Common myeloid progenitor, CD34-positive (primary cell): ENCODE data around the gene TRPV6.

Experiments used
- CTCF ChIA-PET: fragments of 350-600 bp; sonication (Branson Sonifier 250); formaldehyde crosslinking; loops from one replicate; lab custom pipeline; 2021; ENCODE audit warnings: antibody characterized with exemption; lab: Charles Lee
- POLR2A ChIA-PET: fragments of 350-600 bp; sonication (Branson Sonifier 250); formaldehyde crosslinking; loops from one replicate; lab custom pipeline; 2021; ENCODE audit warnings: antibody characterized with exemption; lab: Charles Lee
- DNase-seq, 3 donors: peaks; one replicate each; pipeline versions ENCODE4 v3.0.0 to v3.0.0-alpha.2; 2013
- H3K27ac ChIP-seq, 2 experiments: 1 replicate in 1 of 2; 2 replicates in 1 of 2; pipeline ENCODE4 v1.7.0; 2013; ENCODE audit warnings: inconsistent platforms in 2 of 2, low read length in 2 of 2, mild to moderate bottlenecking in 2 of 2, low read depth in 1 of 2, moderate library complexity in 1 of 2; ENCODE audit not compliant: severe bottlenecking in 2 of 2, insufficient read depth in 1 of 2, poor library complexity in 1 of 2
- H3K27me3 ChIP-seq, 5 experiments: replicated peaks in 2 of 5; 1 replicate in 3 of 5; 2 replicates in 2 of 5; pipeline versions ENCODE4 v1.6.1 to v1.7.0; 2013; ENCODE audit warnings: low read length in 4 of 5, mild to moderate bottlenecking in 2 of 5, moderate library complexity in 2 of 5, inconsistent platforms in 1 of 5; ENCODE audit not compliant: insufficient read depth in 5 of 5, control insufficient read depth in 4 of 5
- H3K36me3 ChIP-seq, 4 experiments: 1 replicate in 2 of 4; 2 replicates in 2 of 4; pipeline versions ENCODE4 v1.6.1 to v1.7.0; 2013; ENCODE audit warnings: low read length in 3 of 4, control low read depth in 1 of 4, mild to moderate bottlenecking in 1 of 4; ENCODE audit not compliant: control insufficient read depth in 4 of 4, insufficient read depth in 4 of 4
- H3K4me1 ChIP-seq, 4 experiments: 1 replicate in 3 of 4; 2 replicates in 1 of 4; pipeline versions ENCODE4 v1.6.1 to v1.7.1; 2013; ENCODE audit warnings: low read length in 3 of 4, mild to moderate bottlenecking in 3 of 4, control low read depth in 1 of 4, inconsistent platforms in 1 of 4, moderate library complexity in 1 of 4; ENCODE audit not compliant: control insufficient read depth in 4 of 4, insufficient read depth in 4 of 4; ENCODE audit errors: control extremely low read depth in 1 of 4
- H3K4me3 ChIP-seq, 7 experiments: 1 replicate in 4 of 7; 2 replicates in 3 of 7; pipeline versions ENCODE4 v1.5.1 to v1.7.0; 2013; ENCODE audit warnings: mild to moderate bottlenecking in 7 of 7, low read length in 6 of 7, moderate library complexity in 6 of 7, inconsistent platforms in 2 of 7, low read depth in 2 of 7, control low read depth in 1 of 7; ENCODE audit not compliant: insufficient read depth in 4 of 7, control insufficient read depth in 1 of 7; ENCODE audit errors: extremely low read depth in 1 of 7
- H3K9me3 ChIP-seq, 5 experiments: 1 replicate in 4 of 5; 2 replicates in 1 of 5; pipeline versions ENCODE4 v1.6.1 to v1.7.1; 2013; ENCODE audit warnings: low read length in 4 of 5, mild to moderate bottlenecking in 2 of 5, inconsistent platforms in 1 of 5, low read depth in 1 of 5, moderate library complexity in 1 of 5; ENCODE audit not compliant: control insufficient read depth in 4 of 5, insufficient read depth in 2 of 5; ENCODE audit errors: control extremely low read depth in 1 of 5
- WGBS: methylation state at CpG from one replicate; pipeline ENCODE4 v1.1.5; 2013; ENCODE audit not compliant: insufficient coverage; 5-methylcytosine and 5-hydroxymethylcytosine counted together

TRPV6 gene

DNA sequence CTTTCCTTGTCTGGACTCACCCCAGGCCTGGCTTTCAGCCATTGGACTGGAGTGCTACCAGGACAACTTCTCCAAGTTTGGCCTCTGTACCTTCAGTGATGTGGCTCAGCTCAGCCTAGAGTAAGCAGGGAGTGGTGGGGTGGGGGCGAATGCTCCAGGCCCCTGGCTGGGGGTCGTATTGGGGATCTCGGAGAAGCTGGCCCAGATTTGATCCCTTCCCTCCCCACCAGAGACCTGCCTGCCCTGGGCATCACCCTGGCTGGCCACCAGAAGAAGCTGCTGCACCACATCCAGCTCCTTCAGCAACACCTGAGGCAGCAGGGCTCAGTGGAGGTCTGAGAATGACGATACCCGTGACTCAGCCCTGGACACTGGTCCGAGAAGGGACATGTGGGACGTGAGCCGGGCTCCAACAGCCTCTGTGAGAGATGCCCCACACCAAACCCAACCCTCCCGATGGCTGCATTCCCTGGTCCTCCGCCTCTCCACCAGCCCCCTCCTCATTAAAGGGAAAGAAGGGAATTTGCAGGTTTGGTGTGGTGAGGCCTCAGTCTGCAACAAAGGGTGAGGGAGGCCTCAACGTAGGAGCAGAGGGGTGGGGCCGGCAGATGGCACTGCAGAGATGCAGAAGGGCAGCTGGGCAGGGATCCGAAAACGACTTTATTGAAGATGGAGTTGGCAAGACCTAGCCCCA, 14.8 kb downstream of the TRPV6 start:
- H3K4me3 ChIP-seq = no peak overlapping the region
- 99% methylated on average over 8 of the region's 14 CpGs for WGBS
- no peaks in the 10 kb centered on the region for H3K27me3 ChIP-seq
- peaks cover 0 to 5% (median 5%) of the 10 kb centered on the region in 4 experiments for H3K4me1 ChIP-seq
- ChIA-PET POLR2A (no interaction called here), CTCF (interaction anchor here (0.7 to 5.8 kb wide), 5 partner anchors 10 to 132 kb away, joined by 3 to 29 read pairs (median 6); no protein-coding TSS in a partner anchor)
- DNase-seq = no peak
- peaks cover 0 to 32% (median 12%) of the 10 kb centered on the region in 4 experiments for H3K36me3 ChIP-seq
- no peaks in the 10 kb centered on the region for H3K9me3 ChIP-seq
- H3K27ac ChIP-seq = no peak overlapping the region

DNA sequence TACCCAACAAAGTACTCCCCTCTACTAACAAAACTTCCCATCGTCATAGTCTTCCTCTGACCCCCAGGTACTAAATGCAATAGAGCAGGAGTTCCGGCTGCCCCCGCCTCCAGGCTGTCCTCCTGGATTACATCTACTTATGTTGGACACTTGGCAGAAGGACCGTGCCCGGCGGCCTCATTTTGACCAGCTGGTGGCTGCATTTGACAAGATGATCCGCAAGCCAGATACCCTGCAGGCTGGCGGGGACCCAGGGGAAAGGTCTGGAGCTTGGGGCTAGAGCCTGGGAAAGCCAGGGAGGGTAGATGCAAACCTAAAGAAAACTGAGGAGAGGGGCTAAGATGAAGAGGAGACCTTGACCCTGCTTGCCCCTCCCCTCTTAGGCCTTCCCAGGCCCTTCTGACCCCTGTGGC, 15.4 kb downstream of the TRPV6 start:
- Histone ChIP-seq H3K4me3 (no peak overlapping the region), H3K27me3 (no peaks in the 10 kb centered on the region), H3K27ac (no peak overlapping the region), H3K9me3 (no peaks in the 10 kb centered on the region), H3K4me1 (peaks cover 0 to 11% (median 11%) of the 10 kb centered on the region in 4 experiments), H3K36me3 (peaks cover 0 to 32% (median 12%) of the 10 kb centered on the region in 4 experiments)
- WGBS = 90% methylated on average over 7 of the region's 8 CpGs
- POLR2A ChIA-PET = no interaction called here
- DNase-seq = no peak
- CTCF ChIA-PET = interaction anchor here (0.7 to 5.8 kb wide), 5 partner anchors 9 to 133 kb away, joined by 3 to 29 read pairs (median 5); no protein-coding TSS in a partner anchor

DNA sequence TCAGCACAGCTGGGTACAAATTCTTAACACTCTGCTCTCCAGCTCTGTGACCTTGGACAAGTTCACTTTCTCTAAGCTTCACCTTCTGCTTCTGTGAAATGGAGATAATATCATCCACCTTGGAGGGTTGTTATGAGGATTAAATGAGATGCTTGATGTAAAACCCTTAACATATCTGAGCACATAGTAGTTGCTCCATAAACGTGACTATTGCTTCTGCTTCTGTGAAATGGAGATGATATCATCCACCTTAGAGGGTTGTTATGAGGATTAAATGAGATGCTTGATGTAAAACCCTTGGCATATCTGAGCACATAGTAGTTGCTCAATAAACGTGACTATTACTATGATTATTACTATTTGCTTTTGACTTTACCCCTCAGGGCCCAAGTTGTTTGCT, 16.1 kb downstream of the TRPV6 start:
- no peak overlapping the region for H3K27ac ChIP-seq
- no peak for DNase-seq
- H3K36me3 ChIP-seq = peaks cover 0 to 33% (median 12%) of the 10 kb centered on the region in 4 experiments
- 100% methylated on average over 1 of the region's 2 CpGs for WGBS
- H3K9me3 ChIP-seq = no peaks in the 10 kb centered on the region
- CTCF ChIA-PET = interaction anchor here (0.7 to 5.0 kb wide), 3 partner anchors 11 to 129 kb away, joined by 3 to 28 read pairs (median 3); no protein-coding TSS in a partner anchor
- POLR2A ChIA-PET = no interaction called here
- no peak overlapping the region for H3K4me3 ChIP-seq
- H3K4me1 ChIP-seq = peaks cover 0 to 16% (median 15%) of the 10 kb centered on the region in 4 experiments
- H3K27me3 ChIP-seq = no peaks in the 10 kb centered on the region

DNA sequence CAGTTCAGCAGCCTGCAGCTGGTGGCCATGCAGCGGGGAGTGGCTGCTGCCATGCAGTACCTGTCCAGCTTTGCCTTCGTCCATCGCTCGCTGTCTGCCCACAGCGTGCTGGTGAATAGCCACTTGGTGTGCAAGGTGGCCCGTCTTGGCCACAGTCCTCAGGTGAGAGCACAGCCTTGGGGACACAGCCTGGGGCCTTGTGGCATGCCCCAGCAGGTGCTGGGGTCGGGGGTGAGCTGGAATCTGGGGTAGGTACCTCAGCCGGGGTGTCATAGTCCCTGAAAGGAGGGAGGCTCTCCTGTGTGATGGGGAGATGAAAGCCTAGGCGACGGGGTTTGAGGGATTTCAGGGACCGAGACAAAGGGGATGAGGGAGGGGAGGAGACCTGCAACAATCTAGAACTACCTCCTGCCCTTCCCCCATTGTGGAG, 16.5 kb downstream of the TRPV6 start:
- no peaks in the 10 kb centered on the region for H3K9me3 ChIP-seq
- DNase-seq = no peak
- no peak overlapping the region for H3K4me3 ChIP-seq
- H3K4me1 ChIP-seq = peaks cover 0 to 16% (median 15%) of the 10 kb centered on the region in 4 experiments
- POLR2A ChIA-PET = no interaction called here
- no peaks in the 10 kb centered on the region for H3K27me3 ChIP-seq
- H3K36me3 ChIP-seq = peaks cover under 1 to 37% (median 13%) of the 10 kb centered on the region in 4 experiments
- 98% methylated on average over 11 of the region's 11 CpGs for WGBS
- CTCF ChIA-PET = interaction anchor here (0.5 to 5.0 kb wide), 5 partner anchors 10 to 128 kb away, joined by 3 to 28 read pairs (median 3); no protein-coding TSS in a partner anchor
- H3K27ac ChIP-seq = no peak overlapping the region

DNA sequence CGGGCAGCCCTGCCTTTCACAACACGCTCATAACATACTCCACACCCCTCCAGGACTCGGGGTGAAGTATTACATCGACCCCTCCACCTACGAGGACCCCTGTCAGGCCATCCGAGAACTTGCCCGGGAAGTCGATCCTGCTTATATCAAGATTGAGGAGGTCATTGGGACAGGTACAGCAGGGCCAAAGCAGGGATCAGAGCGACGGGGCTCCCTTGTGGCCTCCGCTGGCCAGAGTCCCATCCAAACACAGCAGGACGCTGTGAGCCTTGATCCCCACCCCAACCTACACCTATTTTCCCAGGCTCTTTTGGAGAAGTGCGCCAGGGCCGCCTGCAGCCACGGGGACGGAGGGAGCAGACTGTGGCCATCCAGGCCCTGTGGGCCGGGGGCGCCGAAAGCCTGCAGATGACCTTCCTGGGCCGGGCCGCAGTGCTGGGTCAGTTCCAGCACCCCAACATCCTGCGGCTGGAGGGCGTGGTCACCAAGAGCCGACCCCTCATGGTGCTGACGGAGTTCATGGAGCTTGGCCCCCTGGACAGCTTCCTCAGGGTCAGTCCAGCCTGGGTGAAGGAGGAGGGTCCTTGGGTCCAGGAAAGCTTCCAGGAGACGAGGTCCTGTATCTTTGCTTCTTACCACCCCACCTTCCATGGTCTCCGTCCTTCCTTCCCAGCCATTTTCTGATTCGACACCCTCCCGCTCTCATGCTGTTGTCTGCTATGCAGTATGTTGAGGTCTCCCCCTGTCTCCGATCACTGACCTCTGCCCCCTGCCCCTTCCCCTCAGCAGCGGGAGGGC, 17.2 kb downstream of the TRPV6 start:
- Histone ChIP-seq H3K4me3 (no peak overlapping the region), H3K27me3 (no peaks in the 10 kb centered on the region), H3K36me3 (peaks cover 2 to 43% (median 14%) of the 10 kb centered on the region in 4 experiments), H3K4me1 (peaks cover 0 to 16% (median 15%) of the 10 kb centered on the region in 4 experiments), H3K27ac (no peak overlapping the region), H3K9me3 (no peaks in the 10 kb centered on the region)
- WGBS = 96% methylated on average over 26 of the region's 31 CpGs
- POLR2A ChIA-PET = no interaction called here
- CTCF ChIA-PET = interaction anchor here (0.5 to 5.0 kb wide), 4 partner anchors 10 to 128 kb away, joined by 3 to 28 read pairs (median 3); no protein-coding TSS in a partner anchor
- DNase-seq = no peak

DNA sequence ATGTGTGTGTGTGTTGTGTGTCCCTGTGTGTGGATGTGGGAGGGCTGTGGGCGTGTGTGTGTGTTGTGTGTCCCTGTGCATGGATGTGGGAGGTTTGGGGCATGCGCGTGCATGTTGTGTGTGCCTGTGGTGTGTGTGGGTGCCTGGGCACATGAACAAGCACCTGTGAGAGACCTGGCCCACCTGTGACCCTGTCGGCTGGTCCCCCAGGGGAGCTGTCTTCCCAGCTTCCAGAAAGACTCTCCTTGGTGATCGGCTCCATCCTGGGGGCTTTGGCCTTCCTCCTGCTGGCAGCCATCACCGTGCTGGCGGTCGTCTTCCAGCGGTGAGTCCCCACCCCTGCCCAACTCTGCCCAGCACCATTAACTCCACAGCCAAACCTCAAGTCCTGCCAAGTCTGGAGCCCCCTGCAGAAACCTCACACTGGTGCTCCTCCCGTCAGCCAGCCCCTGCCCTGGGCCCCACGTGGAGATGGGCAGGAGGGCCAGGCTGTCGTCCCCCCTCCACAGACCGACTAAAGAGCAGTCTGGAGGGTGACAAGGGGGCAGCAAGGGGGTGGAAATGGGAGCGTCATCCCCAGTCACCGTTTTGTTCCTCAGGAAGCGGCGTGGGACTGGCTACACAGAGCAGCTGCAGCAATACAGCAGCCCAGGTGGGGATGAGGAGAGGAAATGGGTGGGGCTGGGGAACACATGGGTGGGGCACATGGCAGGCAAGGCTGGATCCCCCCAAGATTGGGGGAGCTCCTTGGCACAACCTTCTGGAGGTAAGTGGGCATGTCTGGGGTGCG, 18.0 kb downstream of the TRPV6 start:
- H3K36me3 ChIP-seq = peaks cover 2 to 51% (median 19%) of the 10 kb centered on the region in 4 experiments
- 89% methylated on average over 12 of the region's 18 CpGs for WGBS
- no peak for DNase-seq
- peaks cover 0 to 16% (median 15%) of the 10 kb centered on the region in 4 experiments for H3K4me1 ChIP-seq
- no peaks in the 10 kb centered on the region for H3K27me3 ChIP-seq
- no peak overlapping the region for H3K27ac ChIP-seq
- ChIA-PET CTCF (interaction anchor here (0.6 to 5.0 kb wide), 7 partner anchors 10 to 551 kb away, joined by 3 to 28 read pairs (median 5); partner anchors contain the start of gene EPHB6), POLR2A (no interaction called here)
- no peaks in the 10 kb centered on the region for H3K9me3 ChIP-seq
- H3K4me3 ChIP-seq = no peak overlapping the region
